Measurements from ENCODE around the gene GALNT12.

- TF ChIP-seq CTCF (IDR thresholded peaks at IDR 0.05; ENCODE audit: poor library complexity) = no peak
- TF ChIP-seq EZH2 (IDR thresholded peaks at IDR 0.05; ENCODE audit: borderline replicate concordance) = no peak
- TF ChIP-seq EZH2phosphoT487 (IDR thresholded peaks at IDR 0.05; ENCODE audit: low read depth, severe bottlenecking, unreplicated experiment) = no peak
These were observed 11.8 kb downstream of the GALNT12 start for GRCh38 chr9:98819231-98819630.

All from hepatocyte (in vitro differentiated cells).